ENCODE measurements around the gene PDLIM1.

DNA sequence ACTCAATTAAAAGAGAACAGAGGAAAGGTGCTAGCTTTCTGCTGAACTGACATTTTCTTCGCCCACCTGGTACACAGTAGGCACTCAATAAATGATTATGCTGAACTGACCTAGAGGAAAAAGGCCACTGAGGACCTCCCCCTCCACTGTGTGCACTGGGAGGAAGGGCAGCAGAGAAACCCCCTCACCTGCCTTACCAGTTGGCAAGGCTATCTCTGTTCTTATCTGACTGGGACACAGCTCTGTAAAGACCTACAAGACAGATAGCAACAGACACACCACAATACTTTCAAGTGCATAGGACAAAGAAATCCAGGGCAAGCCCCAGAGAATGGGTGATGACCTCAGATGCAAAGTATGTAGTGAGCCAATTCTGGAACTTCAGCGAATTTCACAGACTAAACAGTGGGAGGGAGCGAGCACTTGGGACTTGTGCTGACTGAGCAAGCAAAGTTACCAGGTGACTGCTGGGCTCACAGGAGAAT, 30.4 kb downstream of the PDLIM1 start:
- no peak for TF ChIP-seq EZH2 (IDR thresholded peaks at IDR 0.05; ENCODE audit: borderline replicate concordance, low read length)
- TF ChIP-seq, protein P1, sequence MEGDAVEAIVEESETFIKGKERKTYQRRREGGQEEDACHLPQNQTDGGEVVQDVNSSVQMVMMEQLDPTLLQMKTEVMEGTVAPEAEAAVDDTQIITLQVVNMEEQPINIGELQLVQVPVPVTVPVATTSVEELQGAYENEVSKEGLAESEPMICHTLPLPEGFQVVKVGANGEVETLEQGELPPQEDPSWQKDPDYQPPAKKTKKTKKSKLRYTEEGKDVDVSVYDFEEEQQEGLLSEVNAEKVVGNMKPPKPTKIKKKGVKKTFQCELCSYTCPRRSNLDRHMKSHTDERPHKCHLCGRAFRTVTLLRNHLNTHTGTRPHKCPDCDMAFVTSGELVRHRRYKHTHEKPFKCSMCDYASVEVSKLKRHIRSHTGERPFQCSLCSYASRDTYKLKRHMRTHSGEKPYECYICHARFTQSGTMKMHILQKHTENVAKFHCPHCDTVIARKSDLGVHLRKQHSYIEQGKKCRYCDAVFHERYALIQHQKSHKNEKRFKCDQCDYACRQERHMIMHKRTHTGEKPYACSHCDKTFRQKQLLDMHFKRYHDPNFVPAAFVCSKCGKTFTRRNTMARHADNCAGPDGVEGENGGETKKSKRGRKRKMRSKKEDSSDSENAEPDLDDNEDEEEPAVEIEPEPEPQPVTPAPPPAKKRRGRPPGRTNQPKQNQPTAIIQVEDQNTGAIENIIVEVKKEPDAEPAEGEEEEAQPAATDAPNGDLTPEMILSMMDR (IDR thresholded peaks at IDR 0.05; ENCODE audit: low read length) = no peak
